Measurements from ENCODE around the gene MAP4K4.

DNA sequence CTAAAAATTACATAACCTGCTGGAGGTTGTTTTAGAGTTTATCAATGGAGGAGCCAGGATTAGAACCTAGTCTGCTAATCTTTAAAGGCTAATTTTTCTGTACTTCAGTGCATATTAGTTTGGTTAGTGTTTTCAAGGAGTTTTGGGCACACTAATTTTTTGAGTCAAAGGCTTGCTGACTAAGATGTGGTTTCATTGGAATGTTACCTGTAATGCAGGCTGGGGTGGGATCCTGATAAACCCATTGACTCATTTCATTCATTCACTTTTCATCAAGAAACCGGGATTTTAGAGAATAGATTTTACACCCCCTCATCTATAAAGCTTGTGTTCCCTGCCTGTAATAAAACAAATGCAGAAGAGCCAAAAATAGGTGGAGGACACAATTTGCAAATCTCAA, 202.4 kb downstream of the MAP4K4 start:
- TF ChIP-seq, protein P1, sequence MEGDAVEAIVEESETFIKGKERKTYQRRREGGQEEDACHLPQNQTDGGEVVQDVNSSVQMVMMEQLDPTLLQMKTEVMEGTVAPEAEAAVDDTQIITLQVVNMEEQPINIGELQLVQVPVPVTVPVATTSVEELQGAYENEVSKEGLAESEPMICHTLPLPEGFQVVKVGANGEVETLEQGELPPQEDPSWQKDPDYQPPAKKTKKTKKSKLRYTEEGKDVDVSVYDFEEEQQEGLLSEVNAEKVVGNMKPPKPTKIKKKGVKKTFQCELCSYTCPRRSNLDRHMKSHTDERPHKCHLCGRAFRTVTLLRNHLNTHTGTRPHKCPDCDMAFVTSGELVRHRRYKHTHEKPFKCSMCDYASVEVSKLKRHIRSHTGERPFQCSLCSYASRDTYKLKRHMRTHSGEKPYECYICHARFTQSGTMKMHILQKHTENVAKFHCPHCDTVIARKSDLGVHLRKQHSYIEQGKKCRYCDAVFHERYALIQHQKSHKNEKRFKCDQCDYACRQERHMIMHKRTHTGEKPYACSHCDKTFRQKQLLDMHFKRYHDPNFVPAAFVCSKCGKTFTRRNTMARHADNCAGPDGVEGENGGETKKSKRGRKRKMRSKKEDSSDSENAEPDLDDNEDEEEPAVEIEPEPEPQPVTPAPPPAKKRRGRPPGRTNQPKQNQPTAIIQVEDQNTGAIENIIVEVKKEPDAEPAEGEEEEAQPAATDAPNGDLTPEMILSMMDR (IDR thresholded peaks at IDR 0.05), result no peak
- no peak for TF ChIP-seq POLR2A (IDR thresholded peaks at IDR 0.05)

All from lower leg skin (tissue), 3 donors.